ENCODE data around the gene FCHO2. TPM values are rescaled to one million over a fixed set of nuclear protein-coding genes. Genes with fewer than 3 reads are reported as not detected.

Gene FCHO2
- total RNA-seq, 1 experiment from 2014 or later, result 2.5 TPM

GRCh38 chr5:73030995-73031394, 75.2 kb downstream of the FCHO2 start:
- Histone ChIP-seq H3K4me3 (ENCODE audit: low read depth, low read length, poor library complexity, severe bottlenecking) (no peak overlapping the region), H3K9me3 (ENCODE audit: low read depth, low read length, poor library complexity, severe bottlenecking) (no peaks in the 10 kb centered on the region), H3K27me3 (replicated peaks; ENCODE audit: insufficient read depth, low read depth, low read length, poor library complexity) (no peaks in the 10 kb centered on the region), H3K36me3 (ENCODE audit: insufficient read depth, low read length, poor library complexity, severe bottlenecking) (no peaks in the 10 kb centered on the region), H3K4me1 (ENCODE audit: insufficient read depth, low read length, poor library complexity, severe bottlenecking) (no peaks in the 10 kb centered on the region), H3K27ac (ENCODE audit: low read depth, low read length, poor library complexity, severe bottlenecking) (no peak overlapping the region)
- ChIA-PET POLR2A (ENCODE audit: low non-redundant PET) (no interaction called here), CTCF (no interaction called here)
- TF ChIP-seq EZH2 (IDR thresholded peaks at IDR 0.05; ENCODE audit: borderline replicate concordance, low read depth, low read length, poor library complexity, severe bottlenecking) (no peak), CTCF (conservative IDR thresholded peaks at IDR 0.05; ENCODE audit: low read depth, low read length) (no peak)
- peak; percentile 11 for DNase-seq (ENCODE audit: low spot score)
- no TSS peak for BruUV-seq (replicated peaks)
- intact Hi-C loops (cut with micrococcal nuclease; ENCODE audit: unreplicated experiment), result no loop called here

GRCh38 chr5:73031839-73032238, 76.0 kb downstream of the FCHO2 start:
- TF ChIP-seq EZH2 (IDR thresholded peaks at IDR 0.05; ENCODE audit: borderline replicate concordance, low read depth, low read length, poor library complexity, severe bottlenecking) (no peak), CTCF (conservative IDR thresholded peaks at IDR 0.05; ENCODE audit: low read depth, low read length) (no peak)
- no peaks in the 10 kb centered on the region for H3K9me3 ChIP-seq (ENCODE audit: low read depth, low read length, poor library complexity, severe bottlenecking)
- H3K27ac ChIP-seq (ENCODE audit: low read depth, low read length, poor library complexity, severe bottlenecking), result no peak overlapping the region
- DNase-seq (ENCODE audit: low spot score), result peak; percentile 66
- no peaks in the 10 kb centered on the region for H3K36me3 ChIP-seq (ENCODE audit: insufficient read depth, low read length, poor library complexity, severe bottlenecking)
- H3K4me1 ChIP-seq (ENCODE audit: insufficient read depth, low read length, poor library complexity, severe bottlenecking), result no peaks in the 10 kb centered on the region
- H3K4me3 ChIP-seq (ENCODE audit: low read depth, low read length, poor library complexity, severe bottlenecking), result no peak overlapping the region
- no peaks in the 10 kb centered on the region for H3K27me3 ChIP-seq (replicated peaks; ENCODE audit: insufficient read depth, low read depth, low read length, poor library complexity)
- intact Hi-C loops (cut with micrococcal nuclease; ENCODE audit: unreplicated experiment), result no loop called here
- no TSS peak for BruUV-seq (replicated peaks)
- ChIA-PET POLR2A (ENCODE audit: low non-redundant PET) (no interaction called here), CTCF (no interaction called here)

- BruUV-seq (replicated peaks), result no TSS peak
- H3K4me3 ChIP-seq (ENCODE audit: low read depth, low read length, poor library complexity, severe bottlenecking), result no peak overlapping the region
- intact Hi-C loops (cut with micrococcal nuclease; ENCODE audit: unreplicated experiment), result no loop called here
- no peaks in the 10 kb centered on the region for H3K4me1 ChIP-seq (ENCODE audit: insufficient read depth, low read length, poor library complexity, severe bottlenecking)
- H3K9me3 ChIP-seq (ENCODE audit: low read depth, low read length, poor library complexity, severe bottlenecking), result no peaks in the 10 kb centered on the region
- POLR2A ChIA-PET (ENCODE audit: low non-redundant PET), result no interaction called here
- no peak for TF ChIP-seq EZH2 (IDR thresholded peaks at IDR 0.05; ENCODE audit: borderline replicate concordance, low read depth, low read length, poor library complexity, severe bottlenecking)
- no peak for TF ChIP-seq CTCF (conservative IDR thresholded peaks at IDR 0.05; ENCODE audit: low read depth, low read length)
- CTCF ChIA-PET, result no interaction called here
- no peak for DNase-seq (ENCODE audit: low spot score)
- H3K36me3 ChIP-seq (ENCODE audit: insufficient read depth, low read length, poor library complexity, severe bottlenecking), result no peaks in the 10 kb centered on the region
- H3K27me3 ChIP-seq (replicated peaks; ENCODE audit: insufficient read depth, low read depth, low read length, poor library complexity), result no peaks in the 10 kb centered on the region
- H3K27ac ChIP-seq (ENCODE audit: low read depth, low read length, poor library complexity, severe bottlenecking), result no peak overlapping the region
Observed at GRCh38 chr5:73032635-73033034, 76.8 kb downstream of the FCHO2 start.

All from A673 (cell line).